Endothelial cell of umbilical vein (primary cell): ENCODE results near the gene LCN12. TPM values are rescaled to one million over a fixed set of nuclear protein-coding genes. Genes with fewer than 3 reads are reported as not detected.

Experiments
- BruUV-seq: library from RNA; stranded (reverse); fragments of 400-500 nt; replicated peaks from 2 replicates; lab custom pipeline; 2021; lab: Mats Ljungman, UMichigan
- CTCF ChIA-PET: fragments of 300-600, 350-600 bp; sonication (Branson Sonifier 250); formaldehyde crosslinking; loops from one replicate; lab custom pipeline; 2021; ENCODE audit warnings: antibody characterized with exemption, inconsistent platforms; lab: Charles Lee
- POLR2A ChIA-PET: fragments of 300-600, 350-600 bp; sonication (Branson Sonifier 250); formaldehyde crosslinking; loops from one replicate; lab custom pipeline; 2021; ENCODE audit warnings: antibody characterized with exemption, inconsistent platforms; lab: Charles Lee
- DNase-seq: peaks from one replicate; pipeline ENCODE4 v3.0.0-alpha.2; 2011; ENCODE audit warnings: low read depth, low spot score
- FAIRE-seq: peaks from 2 replicates; lab custom pipeline; 2011; peaks lifted over from hg19 to GRCh38; lab: Jason Lieb, UNC
- H2AFZ ChIP-seq: 2 replicates; pipeline ENCODE4 v1.6.0; 2012; ENCODE audit warnings: low read depth, low read length, control low read depth, inconsistent platforms
- H3K27ac ChIP-seq: 2 replicates; pipeline ENCODE4 v1.5.1; 2011; ENCODE audit warnings: low read depth, mild to moderate bottlenecking, control low read depth, low read length, moderate library complexity; ENCODE audit not compliant: insufficient read depth
- H3K27me3 ChIP-seq, 2 experiments: 2 replicates each; pipeline versions ENCODE4 v1.6.0 to v1.6.1; 2011; ENCODE audit warnings: low read length in 2 of 2, mixed read lengths in 1 of 2; ENCODE audit not compliant: control insufficient read depth in 2 of 2, insufficient read depth in 2 of 2
- H3K36me3 ChIP-seq, 2 experiments: 2 replicates in 1 of 2; 3 replicates in 1 of 2; pipeline ENCODE4 v1.5.1; 2011; ENCODE audit warnings: low read length in 2 of 2, mild to moderate bottlenecking in 1 of 2, moderate library complexity in 1 of 2; ENCODE audit not compliant: control insufficient read depth in 2 of 2, insufficient read depth in 2 of 2; ENCODE audit errors: extremely low read depth in 1 of 2
- H3K4me1 ChIP-seq: 3 replicates; pipeline ENCODE4 v1.5.1; 2011; ENCODE audit warnings: mild to moderate bottlenecking, low read length; ENCODE audit not compliant: control insufficient read depth, insufficient read depth; ENCODE audit errors: extremely low read depth
- H3K4me2 ChIP-seq: 2 replicates; pipeline ENCODE4 v1.6.1; 2011; ENCODE audit warnings: low read length, control low read depth, mixed read lengths; ENCODE audit not compliant: insufficient read depth
- H3K4me3 ChIP-seq, 3 experiments: fragments of 200-600 bp in 1 of 3; sonication (generic), shearing (Covaris generic) in 1 of 3; replicated peaks in 1 of 3; 2 replicates each; pipeline ENCODE4 v1.5.1; 2011 to 2016; ENCODE audit warnings: control low read depth in 3 of 3, low read length in 3 of 3, mild to moderate bottlenecking in 2 of 3, inconsistent platforms in 1 of 3, low read depth in 1 of 3, moderate library complexity in 1 of 3; ENCODE audit not compliant: insufficient read depth in 1 of 3
- H3K79me2 ChIP-seq: 2 replicates; pipeline ENCODE4 v1.6.0; 2012; ENCODE audit warnings: low read length, inconsistent platforms; ENCODE audit not compliant: control insufficient read depth, insufficient read depth
- H3K9ac ChIP-seq: replicated peaks from 2 replicates; pipeline ENCODE3; 2011; ENCODE audit warnings: low read length, control low read depth; ENCODE audit not compliant: insufficient read depth; ENCODE audit errors: extremely low read depth
- H3K9me1 ChIP-seq: replicated peaks from 3 replicates; pipeline ENCODE4 v1.6.0; 2011; ENCODE audit warnings: mild to moderate bottlenecking, low read length; ENCODE audit not compliant: control insufficient read depth, insufficient read depth; ENCODE audit errors: extremely low read depth
- H3K9me3 ChIP-seq: replicated peaks from 2 replicates; pipeline ENCODE4 v1.5.1; 2012; ENCODE audit warnings: low read length, inconsistent platforms; ENCODE audit not compliant: control insufficient read depth, insufficient read depth
- H4K20me1 ChIP-seq: replicated peaks from 2 replicates; pipeline ENCODE3; 2011; ENCODE audit warnings: mild to moderate bottlenecking, low read length; ENCODE audit not compliant: control insufficient read depth, insufficient read depth; ENCODE audit errors: extremely low read depth
- EZH2 ChIP-seq: IDR thresholded peaks from 2 replicates; pipeline ENCODE4 v1.6.1; 2012; ENCODE audit warnings: borderline replicate concordance, low read depth, mild to moderate bottlenecking, moderate library complexity, low read length, inconsistent platforms; ENCODE audit not compliant: severe bottlenecking
- FOS ChIP-seq: IDR thresholded peaks from 2 replicates; pipeline ENCODE4 v1.6.1; 2011; ENCODE audit warnings: mild to moderate bottlenecking, low read length, moderate library complexity, borderline replicate concordance; ENCODE audit not compliant: insufficient read depth
- GATA2 ChIP-seq: IDR thresholded peaks from 2 replicates; pipeline ENCODE4 v1.7.0; 2011; ENCODE audit warnings: low read depth, mild to moderate bottlenecking, moderate library complexity, mixed read lengths, low read length; ENCODE audit not compliant: insufficient read length, insufficient read depth
- JUN ChIP-seq: IDR thresholded peaks from 2 replicates; pipeline ENCODE4 v1.6.1; 2011; ENCODE audit warnings: borderline replicate concordance, low read depth; ENCODE audit not compliant: insufficient read length, insufficient read depth
- MYC ChIP-seq: IDR thresholded peaks from one replicate; pipeline ENCODE4 v1.6.1; 2011; ENCODE audit warnings: mild to moderate bottlenecking, low read depth, low read length
- POLR2A ChIP-seq: IDR thresholded peaks from 2 replicates; pipeline ENCODE4 v1.6.1; 2012; ENCODE audit warnings: low read depth, mild to moderate bottlenecking, control low read depth, low read length
- POLR2AphosphoS5 ChIP-seq: IDR thresholded peaks from 2 replicates; pipeline ENCODE4 v1.6.1; 2012; ENCODE audit warnings: low read depth, mild to moderate bottlenecking, control low read depth, low read length, moderate library complexity; ENCODE audit not compliant: insufficient read depth
- dilution Hi-C: fragments of 300-500 bp; cut with MboI; formaldehyde crosslinking; loops from one replicate; pipeline ENCODE4 v1.15.0; 2019; ENCODE audit warnings: low sequenced_read_pairs; ENCODE audit not compliant: extremely low pct_ligation_motif_present
- intact Hi-C: fragments of 100-400 bp; cut with micrococcal nuclease; formaldehyde crosslinking; loops from one replicate; pipeline ENCODE4 v1.10.0; 2022
- polyA plus RNA-seq, 4 experiments: library from polyadenylated mRNA; depleted of rRNA in 3 of 4; stranded (reverse) in 3 of 4; unstranded in 1 of 4; fragments of >200 nt; gene quantifications; 2 replicates each; pipeline versions ENCODE4 v1.2.1 to v1.2.3, GENCODE V29; 2011 to 2012; ENCODE audit warnings: missing spikeins in 1 of 4
- total RNA-seq: library from RNA; stranded (reverse); gene quantifications from 2 replicates; pipeline ENCODE4 v1.2.3, GENCODE V29; 2021
- TF ChIP-seq, protein P1 (sequence below): IDR thresholded peaks from 2 replicates; pipeline ENCODE4 v1.6.1; 2011; ENCODE audit not compliant: insufficient read depth, insufficient read length
- TF ChIP-seq, protein P2 (sequence below), 2 donors: IDR thresholded peaks; 1 replicate in 1 of 2; 2 replicates in 1 of 2; pipeline ENCODE4 v1.5.1; 2011; ENCODE audit warnings: low read length in 2 of 2, mild to moderate bottlenecking in 2 of 2, moderate library complexity in 2 of 2, control low read depth in 1 of 2, inconsistent platforms in 1 of 2, low read depth in 1 of 2; ENCODE audit not compliant: insufficient read depth in 1 of 2; ENCODE audit errors: extremely low read depth in 1 of 2

The LCN12 gene
- total and polyA plus RNA-seq, 2 donors (not counting 3 experiments of a cell fraction or from before 2014, with no cell fraction given): 0.35 to 0.52 TPM

DNA sequence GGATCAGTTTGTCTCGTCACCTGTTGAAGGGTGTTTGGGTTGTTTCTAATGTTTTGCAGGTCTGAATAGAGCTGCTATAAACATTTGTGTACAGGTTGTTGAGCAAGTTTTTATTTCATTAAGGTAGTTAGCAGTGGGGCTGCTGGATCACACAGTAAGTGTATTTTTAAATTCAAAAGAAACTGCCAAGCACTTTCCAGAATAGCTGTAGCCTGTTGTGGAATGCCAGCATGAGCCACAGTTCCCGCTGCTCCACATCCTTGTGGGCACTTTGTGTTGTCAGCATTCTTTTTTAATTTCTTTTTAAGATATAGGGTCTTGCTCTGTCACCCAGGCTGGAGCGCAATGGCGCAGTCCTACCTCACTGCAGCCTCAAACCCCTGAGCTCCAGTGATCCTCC is 22.1 kb upstream of the LCN12 start:
- intact Hi-C loops: no loop called here
- Histone ChIP-seq H3K9me3 (no peaks in the 10 kb centered on the region), H3K9ac (no peak overlapping the region), H3K27ac (no peak overlapping the region), H4K20me1 (no peaks in the 10 kb centered on the region), H3K79me2 (no peaks in the 10 kb centered on the region), H2AFZ (no peak overlapping the region), H3K4me1 (peaks cover 12% of the 10 kb centered on the region), H3K36me3 (peaks cover 0 to 7% of the 10 kb centered on the region in 2 experiments), H3K4me2 (no peak overlapping the region), H3K9me1 (no peaks in the 10 kb centered on the region), H3K4me3 (no peak overlapping the region), H3K27me3 (no peaks in the 10 kb centered on the region)
- TF ChIP-seq GATA2: no peak
- TF ChIP-seq, protein P1, sequence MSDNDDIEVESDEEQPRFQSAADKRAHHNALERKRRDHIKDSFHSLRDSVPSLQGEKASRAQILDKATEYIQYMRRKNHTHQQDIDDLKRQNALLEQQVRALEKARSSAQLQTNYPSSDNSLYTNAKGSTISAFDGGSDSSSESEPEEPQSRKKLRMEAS: no peak
- TF ChIP-seq, protein P2, sequence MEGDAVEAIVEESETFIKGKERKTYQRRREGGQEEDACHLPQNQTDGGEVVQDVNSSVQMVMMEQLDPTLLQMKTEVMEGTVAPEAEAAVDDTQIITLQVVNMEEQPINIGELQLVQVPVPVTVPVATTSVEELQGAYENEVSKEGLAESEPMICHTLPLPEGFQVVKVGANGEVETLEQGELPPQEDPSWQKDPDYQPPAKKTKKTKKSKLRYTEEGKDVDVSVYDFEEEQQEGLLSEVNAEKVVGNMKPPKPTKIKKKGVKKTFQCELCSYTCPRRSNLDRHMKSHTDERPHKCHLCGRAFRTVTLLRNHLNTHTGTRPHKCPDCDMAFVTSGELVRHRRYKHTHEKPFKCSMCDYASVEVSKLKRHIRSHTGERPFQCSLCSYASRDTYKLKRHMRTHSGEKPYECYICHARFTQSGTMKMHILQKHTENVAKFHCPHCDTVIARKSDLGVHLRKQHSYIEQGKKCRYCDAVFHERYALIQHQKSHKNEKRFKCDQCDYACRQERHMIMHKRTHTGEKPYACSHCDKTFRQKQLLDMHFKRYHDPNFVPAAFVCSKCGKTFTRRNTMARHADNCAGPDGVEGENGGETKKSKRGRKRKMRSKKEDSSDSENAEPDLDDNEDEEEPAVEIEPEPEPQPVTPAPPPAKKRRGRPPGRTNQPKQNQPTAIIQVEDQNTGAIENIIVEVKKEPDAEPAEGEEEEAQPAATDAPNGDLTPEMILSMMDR (IDR thresholded peaks at IDR 0.05; ENCODE audit: extremely low read depth in 1 of 2, insufficient read depth in 1 of 2, low read depth in 1 of 2, low read length in 2 of 2): no peak
- TF ChIP-seq POLR2A: no peak
- TF ChIP-seq POLR2AphosphoS5: no peak
- no peak for TF ChIP-seq MYC
- no peak for TF ChIP-seq JUN
- TF ChIP-seq EZH2: no peak
- TF ChIP-seq FOS: no peak
- CTCF ChIA-PET: no interaction called here
- FAIRE-seq: no peak
- POLR2A ChIA-PET: no interaction called here
- dilution Hi-C loops: loop anchor here (25.0 kb wide), 1 partner anchor 118 kb away; the partner anchor contains the start of gene RABL6
- BruUV-seq: no TSS peak
- no peak for DNase-seq
